Kasumi-1 (cell line): ENCODE measurements around the gene HHAT.
A peak's percentile ranks its signal among the peaks of the same experiment; 100 is the strongest.

ENCODE experiments used
- DNase-seq, 2 experiments: peaks; one replicate each; lab custom pipeline; 2025; lab: John Stamatoyannopoulos, UW

HHAT gene

GRCh38 chr1:210541680-210542358 is 213.1 kb downstream of the HHAT start:
- DNase-seq = no peak

GRCh38 chr1:210551899-210552298 is 223.2 kb downstream of the HHAT start:
- no peak for DNase-seq

- DNase-seq = no peak
Observed at GRCh38 chr1:210553711-210554110, 225.0 kb downstream of the HHAT start.

- DNase-seq = no peak
Observed at GRCh38 chr1:210554382-210554781, 225.7 kb downstream of the HHAT start.

- DNase-seq = no peak
Observed at GRCh38 chr1:210556475-210556874, 227.8 kb downstream of the HHAT start.

GRCh38 chr1:210557426-210558077 is 228.8 kb downstream of the HHAT start:
- DNase-seq = no peak

GRCh38 chr1:210558302-210558701 is 229.6 kb downstream of the HHAT start:
- DNase-seq = no peak

GRCh38 chr1:210565306-210565705 is 236.6 kb downstream of the HHAT start:
- DNase-seq = no peak

- DNase-seq = no peak
Observed at GRCh38 chr1:210568631-210569030, 239.9 kb downstream of the HHAT start.

- no peak for DNase-seq
Observed at GRCh38 chr1:210570116-210570515, 241.4 kb downstream of the HHAT start.

GRCh38 chr1:210571356-210572284 is 242.9 kb downstream of the HHAT start:
- DNase-seq = no peak

- DNase-seq = no peak
Observed at GRCh38 chr1:210573141-210573540, 244.4 kb downstream of the HHAT start.

GRCh38 chr1:210582205-210582970 is 253.7 kb downstream of the HHAT start:
- peak; percentile 33 to 35 for DNase-seq

GRCh38 chr1:210584439-210585113 is 255.9 kb downstream of the HHAT start:
- peak; percentile 49 to 58 for DNase-seq

- DNase-seq = no peak
Observed at GRCh38 chr1:210586771-210587170, 258.1 kb downstream of the HHAT start.

GRCh38 chr1:210587566-210587965 is 258.9 kb downstream of the HHAT start:
- no peak for DNase-seq

- DNase-seq = no peak
Observed at GRCh38 chr1:210588357-210588756, 259.7 kb downstream of the HHAT start.

- no peak for DNase-seq
Observed at GRCh38 chr1:210588946-210589345, 260.2 kb downstream of the HHAT start.

GRCh38 chr1:210591214-210591613 is 262.5 kb downstream of the HHAT start:
- DNase-seq = no peak

GRCh38 chr1:210594605-210595004 is 265.9 kb downstream of the HHAT start:
- DNase-seq = no peak

GRCh38 chr1:210596641-210597040 is 267.9 kb downstream of the HHAT start:
- DNase-seq = no peak
